HG03060 (cell line): ENCODE measurements around the gene SLC13A1.

ENCODE experiments used
- ATAC-seq: cut with Tn5 transposase; IDR thresholded peaks from one replicate; pipeline ENCODE4 v1.9.1; 2021; ENCODE audit warnings: low read depth, moderate number of reproducible peaks; ENCODE audit not compliant: unreplicated experiment

SLC13A1 gene

DNA sequence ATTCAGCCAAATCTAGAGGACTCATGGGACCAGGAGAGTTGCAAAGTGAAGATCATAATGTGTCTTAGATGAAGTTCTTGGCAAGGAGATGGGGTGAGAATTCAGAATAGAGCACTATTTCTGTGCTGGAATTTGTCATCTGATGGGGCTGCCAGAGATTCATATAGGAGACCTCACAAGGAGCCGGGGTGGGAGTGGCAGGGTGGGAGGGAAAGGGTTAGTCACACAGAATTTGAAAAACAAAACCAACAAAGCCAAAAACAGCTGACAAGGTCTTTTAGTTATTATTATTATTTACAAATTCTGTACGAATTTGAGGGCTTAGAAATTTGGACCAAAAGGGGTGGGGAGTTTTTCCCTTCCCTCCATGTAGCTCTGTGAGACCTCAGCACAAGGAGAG is 1.7 kb downstream of the SLC13A1 start:
- ATAC-seq: no peak

GRCh38 chr7:123193235-123193634 is 6.5 kb downstream of the SLC13A1 start:
- ATAC-seq: no peak

- ATAC-seq: no peak
Measured at GRCh38 chr7:123191132-123191531, 8.6 kb downstream of the SLC13A1 start.

GRCh38 chr7:123190109-123190831 is 9.5 kb downstream of the SLC13A1 start:
- ATAC-seq: peak; percentile 87

- ATAC-seq: no peak
Measured at GRCh38 chr7:123185756-123186155, 14.0 kb downstream of the SLC13A1 start.

GRCh38 chr7:123184271-123184670 is 15.5 kb downstream of the SLC13A1 start:
- no peak for ATAC-seq

DNA sequence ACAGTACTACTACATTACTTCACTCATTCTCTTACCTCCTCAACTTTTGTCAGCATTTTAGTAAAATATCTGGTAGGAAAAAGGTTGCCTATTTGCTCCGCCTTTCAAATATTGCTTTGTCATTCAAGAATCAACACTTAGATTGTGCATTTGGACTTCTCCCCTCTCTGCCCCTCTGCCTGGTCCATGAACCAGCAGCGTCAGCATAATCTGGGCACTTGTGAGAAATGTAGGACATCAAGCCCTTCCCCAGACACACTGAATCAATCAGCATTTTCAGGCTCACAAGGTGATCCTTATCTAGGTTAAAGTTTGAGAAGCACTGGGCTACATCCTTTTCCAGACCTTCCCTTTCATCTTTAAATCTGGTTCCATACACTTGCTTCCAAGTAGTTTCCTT is 16.3 kb downstream of the SLC13A1 start:
- no peak for ATAC-seq

DNA sequence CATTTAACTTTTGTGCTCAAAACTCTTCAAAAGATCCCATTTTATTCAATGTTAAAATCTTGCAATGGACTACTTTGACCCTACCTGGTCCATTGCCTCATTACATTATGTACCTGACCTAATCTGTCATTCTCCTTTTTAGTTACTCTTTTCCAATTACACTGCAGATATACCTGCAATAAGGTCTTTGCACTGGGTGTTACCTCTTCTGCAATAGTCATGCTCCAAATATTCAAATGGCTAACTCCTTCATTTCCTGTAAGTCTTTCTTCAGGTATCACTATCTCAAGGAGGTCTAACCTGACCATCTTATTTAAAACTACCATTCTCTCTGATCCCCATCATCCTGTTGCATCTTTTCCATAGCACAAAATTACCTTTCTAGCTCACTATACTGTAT is 22.3 kb downstream of the SLC13A1 start:
- no peak for ATAC-seq

- no peak for ATAC-seq
Measured at GRCh38 chr7:123170333-123171246, 29.2 kb downstream of the SLC13A1 start.

GRCh38 chr7:123169065-123169464 is 30.7 kb downstream of the SLC13A1 start:
- no peak for ATAC-seq

DNA sequence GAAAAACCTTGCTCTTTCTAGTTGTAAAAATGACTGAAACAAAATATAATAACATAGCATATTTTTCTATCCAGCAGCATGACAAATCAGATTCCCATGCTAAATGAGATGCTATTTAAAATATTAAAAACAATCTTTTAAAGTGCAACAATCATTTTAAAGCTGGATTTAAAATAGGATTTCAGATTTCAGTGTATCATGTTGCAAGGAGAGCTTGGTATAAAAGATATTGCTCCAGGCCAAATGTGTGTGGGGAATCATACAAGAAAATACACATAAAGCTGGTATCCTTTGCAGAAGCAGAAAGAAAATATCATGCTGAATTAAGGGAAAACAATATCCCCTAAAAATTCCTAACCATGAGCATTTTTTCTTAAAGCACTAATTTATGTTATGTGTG is 42.2 kb downstream of the SLC13A1 start:
- ATAC-seq: no peak

DNA sequence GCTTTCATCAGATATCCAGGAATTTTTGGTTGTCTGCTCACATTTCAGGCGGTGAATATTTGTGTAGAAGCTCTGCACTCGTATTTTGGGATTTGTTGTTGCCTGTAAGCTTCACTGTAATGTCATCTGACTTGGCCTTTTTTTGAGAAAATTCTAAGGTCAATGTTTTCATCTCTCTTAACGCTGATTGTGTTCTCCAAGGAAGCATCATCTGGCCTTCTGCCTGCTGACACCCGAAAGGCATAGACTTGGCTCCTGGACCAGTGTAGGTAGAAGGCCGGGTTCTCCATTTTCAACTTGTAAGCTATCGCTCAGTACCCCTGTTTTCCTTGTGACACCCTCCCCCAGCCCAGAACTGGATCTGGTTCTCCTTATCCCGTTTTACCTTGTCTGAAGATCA is 44.2 kb downstream of the SLC13A1 start:
- ATAC-seq: no peak

DNA sequence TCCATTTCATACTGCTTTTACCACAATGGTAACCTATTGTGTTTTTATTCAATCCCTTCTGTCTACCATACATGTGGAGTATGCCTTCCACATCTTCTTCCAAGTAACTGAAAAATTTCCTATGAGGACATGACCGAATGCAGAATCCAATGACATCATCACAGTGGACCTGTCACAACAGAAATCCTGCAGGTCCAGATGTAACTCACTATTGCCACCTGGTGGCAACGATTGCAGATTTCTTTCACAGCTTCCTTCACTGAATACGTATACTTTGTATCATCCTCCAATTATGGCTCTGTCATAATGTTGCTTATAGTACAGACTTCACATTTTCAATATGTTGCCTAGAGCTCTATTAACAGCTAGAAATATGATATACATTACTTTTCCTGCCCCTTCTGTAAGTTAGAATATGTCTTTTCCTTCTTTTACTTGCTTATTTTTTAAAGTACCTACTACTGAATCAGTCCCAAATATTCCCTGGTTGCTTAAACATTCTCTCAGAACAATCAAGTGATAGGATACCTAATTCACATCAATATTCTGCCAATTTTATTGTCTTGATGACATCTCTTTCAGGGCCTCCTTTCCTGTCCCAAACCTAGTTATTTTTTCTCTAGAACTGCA is 45.4 kb downstream of the SLC13A1 start:
- peak; percentile 98 for ATAC-seq

GRCh38 chr7:123151443-123151842 is 48.3 kb downstream of the SLC13A1 start:
- no peak for ATAC-seq

- ATAC-seq: no peak
Measured at GRCh38 chr7:123148813-123149212, 51.0 kb downstream of the SLC13A1 start.

- ATAC-seq: no peak
Measured at GRCh38 chr7:123143252-123144006, 56.3 kb downstream of the SLC13A1 start.

- ATAC-seq: no peak
Measured at GRCh38 chr7:123140561-123140960, 59.2 kb downstream of the SLC13A1 start.

GRCh38 chr7:123135960-123136359 is 63.8 kb downstream of the SLC13A1 start:
- no peak for ATAC-seq

DNA sequence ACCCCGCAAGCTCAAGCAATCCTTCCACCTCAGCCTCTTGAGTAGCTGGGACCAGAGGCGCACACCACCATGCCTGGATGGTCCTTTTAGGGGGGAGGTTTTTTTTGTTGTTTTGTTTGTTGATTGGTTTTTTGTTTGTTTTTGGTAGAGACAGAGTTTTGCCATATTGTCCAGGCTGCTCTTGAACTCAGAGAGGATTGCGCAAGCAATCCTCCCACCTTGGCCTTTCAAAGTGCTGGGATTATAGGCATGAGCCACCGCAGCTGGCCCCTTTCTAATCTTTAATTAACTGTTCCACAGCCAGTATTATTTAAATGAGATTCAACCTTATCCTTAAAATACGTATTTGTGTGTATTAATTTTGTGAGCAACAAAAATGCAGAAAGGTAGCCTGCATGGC is 65.8 kb downstream of the SLC13A1 start:
- ATAC-seq: no peak

- ATAC-seq: no peak
Measured at GRCh38 chr7:123131961-123132360, 67.8 kb downstream of the SLC13A1 start.

- ATAC-seq: no peak
Measured at GRCh38 chr7:123131556-123131955, 68.2 kb downstream of the SLC13A1 start.
